ENCODE measurements around the gene ACBD6. TPM values are rescaled to one million over a fixed set of nuclear protein-coding genes. Genes with fewer than 3 reads are reported as not detected.

ACBD6 gene
- total and polyA plus RNA-seq, 10 of the 15 experiments (the other 5 are each of a cell fraction or from before 2014, with no cell fraction given) = 15.0 to 67.3 (median 55.0) TPM

DNA sequence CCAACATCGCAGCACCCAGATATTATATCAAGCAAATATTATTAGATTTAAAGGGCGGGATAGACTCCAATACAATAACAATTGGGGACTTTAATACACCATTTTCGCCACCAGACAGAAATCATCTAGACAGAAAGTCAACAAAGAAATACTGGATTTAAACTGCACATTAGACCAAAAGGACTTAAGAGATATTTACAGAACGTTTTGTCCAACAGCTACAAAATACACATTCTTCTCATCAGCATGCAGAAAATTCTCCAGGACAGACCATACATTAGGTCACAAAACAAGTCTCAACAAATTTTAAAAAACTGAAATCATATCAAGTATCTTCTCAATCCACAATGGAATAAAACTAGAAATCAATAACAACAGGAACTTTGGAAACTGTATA lies 121.2 kb downstream of the ACBD6 start:
- H3K27me3 ChIP-seq (replicated peaks in 1 of 2; ENCODE audit: control insufficient read depth in 2 of 2, insufficient read depth in 2 of 2, low read length in 1 of 2) = no peaks in the 10 kb centered on the region
- no peak overlapping the region for H3K9ac ChIP-seq (ENCODE audit: control insufficient read depth, insufficient read depth, low read length)
- H3K79me2 ChIP-seq (ENCODE audit: control insufficient read depth, insufficient read depth, low read length) = peaks cover 2% of the 10 kb centered on the region
- in situ Hi-C loops (cut with MboI) = no loop called here
- ChIA-PET SMC1A (ENCODE audit: uncharacterized antibody, unreplicated experiment) (interaction anchor here (1.1 kb wide), 1 partner anchor 16 kb away, joined by 3 read pairs; no protein-coding TSS in a partner anchor), RAD21 (ENCODE audit: unreplicated experiment) (no interaction called here), CTCF (interaction anchor here (0.8 to 1.0 kb wide), 2 partner anchors 10 to 11 kb away, joined by 3 read pairs; no protein-coding TSS in a partner anchor), POLR2A (interaction anchor here (0.6 kb wide), 1 partner anchor 14 kb away, joined by 5 read pairs; no protein-coding TSS in a partner anchor)
- H3K27ac ChIP-seq (ENCODE audit: control insufficient read depth, insufficient read depth) = no peak overlapping the region
- intact Hi-C loops (cut with micrococcal nuclease; ENCODE audit: unreplicated experiment) = no loop called here
- no peak overlapping the region for H2AFZ ChIP-seq (ENCODE audit: control insufficient read depth, low read depth, low read length)
- FAIRE-seq (no peak), DNase-seq (ENCODE audit: low read depth, low spot score) (no peak), ATAC-seq (no peak)
- peaks cover 19% of the 10 kb centered on the region for H3K9me3 ChIP-seq (replicated peaks; ENCODE audit: control insufficient read depth, insufficient read depth, low read length)
- peaks cover 0 to 2% of the 10 kb centered on the region in 2 experiments; a peak in 1 of 4 replicates for H3K36me3 ChIP-seq (ENCODE audit: control insufficient read depth in 2 of 2, insufficient read depth in 2 of 2, low read length in 1 of 2)
- H4K20me1 ChIP-seq (ENCODE audit: control insufficient read depth, insufficient read depth) = no peaks in the 10 kb centered on the region
- H3K4me1 ChIP-seq (ENCODE audit: control insufficient read depth, insufficient read depth, low read length) = no peaks in the 10 kb centered on the region
- no peak overlapping the region for H3K4me2 ChIP-seq (ENCODE audit: control insufficient read depth, insufficient read depth)
- BruUV-seq (replicated peaks) = no TSS peak
- no peak for TF ChIP-seq CEBPB (IDR thresholded peaks at IDR 0.05; ENCODE audit: borderline replicate concordance in 1 of 2, low read depth in 2 of 2, low read length in 2 of 2)
- TF ChIP-seq ZZZ3 (IDR thresholded peaks at IDR 0.05; ENCODE audit: control insufficient read depth, insufficient read length, low read depth) = no peak
- TF ChIP-seq NFYB (IDR thresholded peaks at IDR 0.05; ENCODE audit: insufficient read depth, low read depth, low read length) = no peak
- TF ChIP-seq MAX (IDR thresholded peaks at IDR 0.05; ENCODE audit: low read depth, low read length) = no peak
- no peak for TF ChIP-seq KDM1A (IDR thresholded peaks at IDR 0.05; ENCODE audit: borderline replicate concordance)
- TF ChIP-seq RB1 (IDR thresholded peaks at IDR 0.05; ENCODE audit: borderline replicate concordance) = no peak
- TF ChIP-seq, protein P1, sequence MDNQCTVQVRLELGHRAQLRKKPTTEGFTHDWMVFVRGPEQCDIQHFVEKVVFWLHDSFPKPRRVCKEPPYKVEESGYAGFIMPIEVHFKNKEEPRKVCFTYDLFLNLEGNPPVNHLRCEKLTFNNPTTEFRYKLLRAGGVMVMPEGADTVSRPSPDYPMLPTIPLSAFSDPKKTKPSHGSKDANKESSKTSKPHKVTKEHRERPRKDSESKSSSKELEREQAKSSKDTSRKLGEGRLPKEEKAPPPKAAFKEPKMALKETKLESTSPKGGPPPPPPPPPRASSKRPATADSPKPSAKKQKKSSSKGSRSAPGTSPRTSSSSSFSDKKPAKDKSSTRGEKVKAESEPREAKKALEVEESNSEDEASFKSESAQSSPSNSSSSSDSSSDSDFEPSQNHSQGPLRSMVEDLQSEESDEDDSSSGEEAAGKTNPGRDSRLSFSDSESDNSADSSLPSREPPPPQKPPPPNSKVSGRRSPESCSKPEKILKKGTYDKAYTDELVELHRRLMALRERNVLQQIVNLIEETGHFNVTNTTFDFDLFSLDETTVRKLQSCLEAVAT (IDR thresholded peaks at IDR 0.05) = no peak
- TF ChIP-seq NFIC (IDR thresholded peaks at IDR 0.05; ENCODE audit: low read depth, low read length) = no peak
- no peak for TF ChIP-seq MEF2A (IDR thresholded peaks at IDR 0.05; ENCODE audit: insufficient read depth, low read depth, low read length)
- TF ChIP-seq HCFC1 (IDR thresholded peaks at IDR 0.05; ENCODE audit: low read length) = no peak
- no peak for TF ChIP-seq CHD4 (IDR thresholded peaks at IDR 0.05)
- TF ChIP-seq, protein P2, sequence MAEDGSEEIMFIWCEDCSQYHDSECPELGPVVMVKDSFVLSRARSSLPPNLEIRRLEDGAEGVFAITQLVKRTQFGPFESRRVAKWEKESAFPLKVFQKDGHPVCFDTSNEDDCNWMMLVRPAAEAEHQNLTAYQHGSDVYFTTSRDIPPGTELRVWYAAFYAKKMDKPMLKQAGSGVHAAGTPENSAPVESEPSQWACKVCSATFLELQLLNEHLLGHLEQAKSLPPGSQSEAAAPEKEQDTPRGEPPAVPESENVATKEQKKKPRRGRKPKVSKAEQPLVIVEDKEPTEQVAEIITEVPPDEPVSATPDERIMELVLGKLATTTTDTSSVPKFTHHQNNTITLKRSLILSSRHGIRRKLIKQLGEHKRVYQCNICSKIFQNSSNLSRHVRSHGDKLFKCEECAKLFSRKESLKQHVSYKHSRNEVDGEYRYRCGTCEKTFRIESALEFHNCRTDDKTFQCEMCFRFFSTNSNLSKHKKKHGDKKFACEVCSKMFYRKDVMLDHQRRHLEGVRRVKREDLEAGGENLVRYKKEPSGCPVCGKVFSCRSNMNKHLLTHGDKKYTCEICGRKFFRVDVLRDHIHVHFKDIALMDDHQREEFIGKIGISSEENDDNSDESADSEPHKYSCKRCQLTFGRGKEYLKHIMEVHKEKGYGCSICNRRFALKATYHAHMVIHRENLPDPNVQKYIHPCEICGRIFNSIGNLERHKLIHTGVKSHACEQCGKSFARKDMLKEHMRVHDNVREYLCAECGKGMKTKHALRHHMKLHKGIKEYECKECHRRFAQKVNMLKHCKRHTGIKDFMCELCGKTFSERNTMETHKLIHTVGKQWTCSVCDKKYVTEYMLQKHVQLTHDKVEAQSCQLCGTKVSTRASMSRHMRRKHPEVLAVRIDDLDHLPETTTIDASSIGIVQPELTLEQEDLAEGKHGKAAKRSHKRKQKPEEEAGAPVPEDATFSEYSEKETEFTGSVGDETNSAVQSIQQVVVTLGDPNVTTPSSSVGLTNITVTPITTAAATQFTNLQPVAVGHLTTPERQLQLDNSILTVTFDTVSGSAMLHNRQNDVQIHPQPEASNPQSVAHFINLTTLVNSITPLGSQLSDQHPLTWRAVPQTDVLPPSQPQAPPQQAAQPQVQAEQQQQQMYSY (CRISPR knock-in tag; IDR thresholded peaks at IDR 0.05) = no peak
- WGBS (ENCODE audit: insufficient coverage, insufficient replicate concordance, low lambda C conversion rate, missing lambda C conversion rate) = 98% methylated on average over 4 of the region's 4 CpGs
- H3K4me3 ChIP-seq = no peak overlapping the region

All from GM12878 (cell line).